CD4-positive, alpha-beta T cell treated with Interferon gamma for 1 hour (primary cell): ENCODE results near the gene LKAAEAR1.
"Not testable (repeated sequence)": the region's sequence is repeated elsewhere in the genome, so short reads cannot be mapped to it uniquely, and the experiment has no call there.

ENCODE experiments used
- DNase-seq: peaks from one replicate; pipeline ENCODE4 v3.0.0-alpha.2; 2020

LKAAEAR1 gene

GRCh38 chr20:64083804-64084684 lies at the start of gene LKAAEAR1:
TSS of gene LKAAEAR1 (minus strand) at chr20:64084398. CDS start at chr20:64084219, 179 bp downstream.
- DNase-seq = no peak

GRCh38 chr20:64131406-64131805 lies 47.2 kb upstream of the LKAAEAR1 start:
- no peak for DNase-seq

- DNase-seq = no peak
Measured at GRCh38 chr20:64130876-64131275, 46.7 kb upstream of the LKAAEAR1 start.

GRCh38 chr20:64130271-64130670 lies 46.1 kb upstream of the LKAAEAR1 start:
- no peak for DNase-seq

GRCh38 chr20:64129146-64129782 lies 45.1 kb upstream of the LKAAEAR1 start:
- no peak for DNase-seq

- DNase-seq = not testable (repeated sequence)
Measured at GRCh38 chr20:64123517-64123916, 39.3 kb upstream of the LKAAEAR1 start.

- not testable (repeated sequence) for DNase-seq
Measured at GRCh38 chr20:64122927-64123326, 38.7 kb upstream of the LKAAEAR1 start.

- no peak for DNase-seq
Measured at GRCh38 chr20:64121586-64121985, 37.4 kb upstream of the LKAAEAR1 start.

GRCh38 chr20:64119681-64120341 lies 35.6 kb upstream of the LKAAEAR1 start:
- no peak for DNase-seq

- no peak for DNase-seq
Measured at GRCh38 chr20:64119301-64119680, 35.1 kb upstream of the LKAAEAR1 start.

GRCh38 chr20:64117432-64117777 lies 33.2 kb upstream of the LKAAEAR1 start:
- not testable (repeated sequence) for DNase-seq

- DNase-seq = no peak
Measured at GRCh38 chr20:64116541-64117431, 32.6 kb upstream of the LKAAEAR1 start.

- no peak for DNase-seq
Measured at GRCh38 chr20:64116016-64116415, 31.8 kb upstream of the LKAAEAR1 start.

- DNase-seq = no peak
Measured at GRCh38 chr20:64115171-64115911, 31.1 kb upstream of the LKAAEAR1 start.

- no peak for DNase-seq
Measured at GRCh38 chr20:64114356-64114971, 30.3 kb upstream of the LKAAEAR1 start.

GRCh38 chr20:64113796-64114355 lies 29.7 kb upstream of the LKAAEAR1 start:
- no peak for DNase-seq

GRCh38 chr20:64113444-64113775 lies 29.2 kb upstream of the LKAAEAR1 start:
- no peak for DNase-seq

- DNase-seq = no peak
Measured at GRCh38 chr20:64112691-64113443, 28.7 kb upstream of the LKAAEAR1 start.

- DNase-seq = no peak
Measured at GRCh38 chr20:64111841-64112641, 27.8 kb upstream of the LKAAEAR1 start.
